Hematopoietic multipotent progenitor cell treated with erythropoietin and hydrocortisone succinate and interleukin-3 and kit ligand, for 15 days (in vitro differentiated cells): Measurements from ENCODE around the gene KCNE5.
"Not testable (repeated sequence)": the region's sequence is repeated elsewhere in the genome, so short reads cannot be mapped to it uniquely, and the experiment has no call there.

Source experiments
- DNase-seq: peaks from one replicate; pipeline ENCODE4 v3.0.0-alpha.2; 2015; ENCODE audit warnings: low spot score

The KCNE5 gene

DNA sequence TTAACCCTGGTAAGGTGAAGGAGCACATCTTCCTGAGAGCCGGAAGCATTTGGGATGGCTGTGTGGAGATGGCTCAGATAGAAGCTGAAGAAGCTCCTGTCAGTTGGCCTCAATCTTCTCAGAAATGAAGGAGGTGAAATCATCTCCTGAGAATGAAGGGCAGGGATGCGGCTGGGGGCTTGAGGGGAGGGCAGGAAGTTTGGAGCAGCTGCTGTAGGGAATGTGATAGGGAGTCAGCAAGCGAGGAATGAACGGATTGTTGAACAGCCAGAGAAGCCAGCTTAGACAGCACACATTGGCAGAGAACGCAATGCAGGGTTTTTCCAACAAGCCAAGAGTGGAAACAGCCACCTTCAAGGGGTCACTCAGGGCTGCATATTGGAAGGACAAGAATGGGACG is 10.0 kb downstream of the KCNE5 start:
- no peak for DNase-seq

DNA sequence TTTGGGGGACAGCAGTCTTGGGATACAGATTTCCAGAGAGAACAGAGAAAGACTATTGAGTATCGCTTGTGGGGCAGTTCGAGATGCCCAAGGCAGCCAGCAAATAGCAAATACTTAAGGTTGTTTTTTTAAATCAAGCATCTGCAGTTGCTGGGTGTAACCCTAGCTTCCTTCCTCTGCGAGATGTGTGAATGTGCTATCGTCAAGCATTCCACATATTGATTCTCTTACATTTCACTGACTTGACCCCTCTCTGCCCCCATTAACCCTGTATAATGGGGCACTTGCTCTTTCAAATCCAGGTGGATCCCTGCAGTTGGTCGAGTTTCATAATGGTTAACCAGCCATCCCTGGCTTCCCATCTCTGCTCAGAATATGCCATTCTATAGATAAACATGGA is 23.5 kb downstream of the KCNE5 start:
- DNase-seq = no peak

DNA sequence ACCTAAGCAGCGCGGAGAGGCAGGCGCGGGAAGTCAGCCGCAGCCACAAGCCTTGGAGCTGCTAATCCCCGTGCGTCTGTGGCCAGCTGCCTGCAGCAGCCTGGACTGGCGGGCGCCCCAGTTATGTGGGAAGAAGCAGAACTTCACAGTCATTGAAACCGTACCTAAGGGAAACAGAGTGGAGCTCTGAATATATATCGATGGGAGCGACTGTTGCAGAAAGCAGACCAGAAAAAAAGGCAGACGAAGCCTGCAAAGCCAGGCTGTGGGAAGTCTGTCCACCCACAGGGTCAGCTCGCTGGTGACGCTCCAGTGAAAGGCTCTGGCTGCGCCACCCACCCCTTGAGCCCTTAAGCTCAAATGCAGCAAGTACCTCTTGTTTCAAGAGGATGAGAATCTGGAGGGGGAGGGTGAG is 24.7 kb downstream of the KCNE5 start:
- no peak for DNase-seq

DNA sequence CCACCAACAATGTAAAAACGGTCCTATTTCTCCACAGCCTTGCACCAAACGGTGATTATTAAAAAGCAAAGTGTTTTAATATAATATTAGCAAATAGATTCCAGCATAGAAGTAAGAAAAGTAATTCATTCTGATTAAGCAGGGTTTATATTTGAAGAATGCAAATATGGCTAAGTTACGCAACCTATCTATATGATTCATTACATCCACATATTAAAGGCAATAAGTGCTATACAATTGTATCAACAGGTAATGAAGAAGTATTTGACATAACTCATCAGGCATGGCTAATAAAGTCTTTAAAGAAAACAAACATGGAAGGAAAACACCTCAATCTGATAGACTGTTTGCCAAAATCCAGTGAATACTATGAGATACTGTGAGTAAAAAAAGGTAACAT is 29.0 kb downstream of the KCNE5 start:
- DNase-seq = no peak

DNA sequence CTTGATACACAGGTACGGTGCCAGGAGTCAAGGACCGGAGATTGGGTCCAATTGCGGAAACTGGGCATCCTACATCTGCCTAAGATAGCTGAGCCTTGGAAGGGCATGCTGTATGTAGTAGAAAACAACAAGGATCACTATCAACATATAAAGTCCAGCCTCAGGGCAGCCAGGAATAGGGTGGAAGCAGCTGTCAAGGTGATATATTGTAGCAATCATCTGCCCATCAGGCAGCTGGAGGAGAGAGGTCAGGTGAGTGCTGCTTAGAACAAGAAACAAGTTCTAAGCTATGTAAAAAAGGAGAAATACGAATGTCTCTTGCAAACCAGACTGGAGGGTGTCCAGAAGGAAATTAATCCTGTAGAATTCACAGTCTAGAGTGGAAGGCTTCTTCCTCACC is 34.8 kb downstream of the KCNE5 start:
- DNase-seq = no peak

DNA sequence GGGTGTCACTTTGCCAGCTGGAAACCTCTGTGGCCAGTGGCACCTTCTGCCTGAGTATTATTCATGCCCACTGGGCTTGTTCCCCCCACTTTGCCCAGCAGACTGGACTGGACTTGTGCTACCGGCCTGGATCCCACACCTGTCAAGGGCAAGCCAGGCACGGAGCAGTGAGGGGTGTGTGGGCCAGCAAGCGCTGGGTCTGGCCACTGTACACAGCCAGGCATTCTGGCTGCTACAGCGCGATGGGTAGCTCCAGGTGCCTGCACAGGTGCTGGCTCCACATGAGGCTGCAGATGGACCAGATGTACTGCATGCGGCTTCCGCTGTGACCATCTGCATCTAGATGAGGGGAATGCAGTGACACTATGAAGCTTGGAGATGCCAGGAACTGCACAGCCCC is 39.5 kb downstream of the KCNE5 start:
- DNase-seq = no peak

DNA sequence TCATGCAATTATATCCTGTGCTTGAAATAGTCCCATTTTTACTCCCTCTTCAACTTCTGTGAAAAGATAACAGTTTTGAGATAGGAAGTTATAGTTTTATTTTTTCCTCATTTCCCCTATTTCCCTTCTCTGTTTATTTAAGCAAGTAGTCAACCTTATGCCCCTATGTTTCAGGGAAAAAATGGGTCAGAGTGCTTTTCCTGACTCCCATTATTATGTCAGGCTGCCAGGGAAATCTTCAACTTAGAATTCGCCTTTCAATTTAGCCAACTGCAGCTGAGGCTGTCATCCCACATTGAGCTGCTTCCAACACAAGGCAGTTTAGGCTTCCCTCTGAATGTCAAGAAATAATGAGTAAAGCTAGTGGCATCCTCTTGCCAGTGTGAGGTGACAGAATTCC is 46.1 kb downstream of the KCNE5 start:
- no peak for DNase-seq

DNA sequence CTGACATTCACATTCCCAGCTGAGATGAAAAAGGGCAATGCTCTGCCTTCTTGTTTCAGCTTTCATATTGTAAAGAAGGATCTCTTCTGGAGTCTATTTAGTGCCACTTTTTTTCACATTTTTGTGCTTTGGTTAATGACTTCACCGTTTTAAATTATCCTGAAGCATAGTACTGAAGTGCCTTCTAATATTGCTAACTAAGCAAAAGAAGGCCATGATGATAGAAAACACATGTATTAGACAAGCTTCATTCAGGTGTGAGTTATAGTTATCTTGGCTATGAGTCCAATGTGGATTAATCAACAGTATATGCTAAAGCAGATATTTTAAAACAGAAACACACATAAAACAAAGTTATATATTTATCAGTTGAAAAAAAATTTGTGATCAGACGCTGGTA is 47.9 kb downstream of the KCNE5 start:
- no peak for DNase-seq

DNA sequence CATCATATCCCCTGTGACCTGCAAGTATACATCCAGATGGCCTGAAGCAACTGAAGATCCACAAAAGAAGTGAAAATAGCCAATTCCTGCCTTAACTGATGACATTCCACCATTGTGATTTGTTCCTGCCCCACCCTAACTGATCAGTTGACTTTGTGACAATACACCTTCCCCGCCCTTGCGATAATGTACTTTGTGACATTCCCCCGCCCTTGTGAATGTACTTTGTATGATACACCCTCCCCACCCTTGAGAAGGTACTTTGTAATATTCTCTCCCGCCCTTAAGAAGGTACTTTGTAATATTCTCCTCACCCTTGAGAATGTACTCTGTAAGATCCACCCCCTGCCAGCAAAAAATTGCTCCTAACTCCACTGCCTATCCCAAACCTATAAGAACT is 48.9 kb downstream of the KCNE5 start:
- not testable (repeated sequence) for DNase-seq
